GM23338 (cell line): ENCODE results near the gene SNRNP35. TPM values are rescaled to one million over a fixed set of nuclear protein-coding genes. Genes with fewer than 3 reads are reported as not detected.
"Not testable (repeated sequence)": the region's sequence is repeated elsewhere in the genome, so short reads cannot be mapped to it uniquely, and the experiment has no call there.

Experiments used
- ATAC-seq: fragments of 200-7000 bp; cut with Tn5 transposase; 3 replicates; pipeline ENCODE4 v1.9.1; 2020
- DNase-seq: peaks from one replicate; pipeline ENCODE4 v3.0.0-alpha.2; 2015; ENCODE audit warnings: low spot score
- H2AFZ ChIP-seq: fragments of 200-600 bp; sonication (generic); 2 replicates; pipeline ENCODE4 v1.8.0; 2016; ENCODE audit warnings: antibody characterized with exemption, mild to moderate bottlenecking, moderate library complexity
- H3F3A ChIP-seq: fragments of 200-600 bp; sonication (generic); replicated peaks from 2 replicates; pipeline ENCODE4 v1.8.0; 2017; ENCODE audit warnings: antibody characterized with exemption, mixed run types, low read depth
- H3K27ac ChIP-seq: fragments of 200-600 bp; sonication (generic); 2 replicates; pipeline ENCODE4 v1.6.1; 2016; ENCODE audit warnings: low read depth
- H3K27me3 ChIP-seq: fragments of 200-600 bp; sonication (generic); 2 replicates; pipeline ENCODE4 v1.8.0; 2016; ENCODE audit warnings: mild to moderate bottlenecking, mixed run types, moderate library complexity; ENCODE audit not compliant: insufficient read depth
- H3K36me3 ChIP-seq: fragments of 200-600 bp; sonication (generic); 2 replicates; pipeline ENCODE4 v1.8.0; 2016; ENCODE audit warnings: mild to moderate bottlenecking; ENCODE audit not compliant: insufficient read depth
- H3K4me1 ChIP-seq: fragments of 200-600 bp; sonication (generic); 2 replicates; pipeline ENCODE4 v1.8.0; 2016; ENCODE audit warnings: mild to moderate bottlenecking, moderate library complexity; ENCODE audit not compliant: insufficient read depth
- H3K4me2 ChIP-seq: fragments of 200-600 bp; sonication (generic); 2 replicates; pipeline ENCODE4 v1.7.1; 2017; ENCODE audit warnings: mixed run types
- H3K4me3 ChIP-seq: fragments of 200-600 bp; sonication (generic); 2 replicates; pipeline ENCODE4 v1.6.1; 2016; ENCODE audit warnings: mixed run types
- H3K79me2 ChIP-seq: fragments of 200-600 bp; sonication (generic); replicated peaks from 2 replicates; pipeline ENCODE4 v1.8.0; 2017; ENCODE audit warnings: mild to moderate bottlenecking; ENCODE audit not compliant: insufficient read depth
- H3K9me2 ChIP-seq: fragments of 200-600 bp; sonication (generic); 2 replicates; pipeline ENCODE4 v1.8.0; 2017; ENCODE audit not compliant: insufficient read depth
- H4K20me1 ChIP-seq: fragments of 200-600 bp; sonication (generic); replicated peaks from 2 replicates; pipeline ENCODE4 v1.8.0; 2017; ENCODE audit warnings: mild to moderate bottlenecking; ENCODE audit not compliant: insufficient read depth
- H3K27ac Mint-ChIP-seq: 2 replicates; pipeline ENCODE4 v1.8.0; 2020; ENCODE audit warnings: inconsistent platforms, mild to moderate bottlenecking, moderate library complexity, mixed read lengths
- H3K27me3 Mint-ChIP-seq: 3 replicates; pipeline ENCODE4 v1.8.0; 2022; ENCODE audit warnings: low read depth, mild to moderate bottlenecking, moderate library complexity, mixed read lengths, inconsistent platforms; ENCODE audit not compliant: insufficient read depth, poor library complexity
- H3K36me3 Mint-ChIP-seq: 3 replicates; pipeline ENCODE4 v1.8.0; 2021; ENCODE audit warnings: low read depth, mild to moderate bottlenecking, inconsistent platforms, moderate library complexity, mixed read lengths
- H3K4me1 Mint-ChIP-seq: 3 replicates; pipeline ENCODE4 v1.8.0; 2020; ENCODE audit warnings: mild to moderate bottlenecking, inconsistent platforms, mixed read lengths
- H3K4me3 Mint-ChIP-seq: 3 replicates; pipeline ENCODE4 v1.8.0; 2021; ENCODE audit warnings: moderate library complexity, mild to moderate bottlenecking, inconsistent platforms, mixed read lengths
- H3K9me3 Mint-ChIP-seq: 3 replicates; pipeline ENCODE4 v1.8.0; 2020; ENCODE audit warnings: moderate library complexity, mild to moderate bottlenecking, inconsistent platforms, mixed read lengths
- CREB1 ChIP-seq: fragments of 250-450 bp; sonication (Bioruptor Pico); IDR thresholded peaks from 2 replicates; pipeline ENCODE4 v1.5.0; 2020; ENCODE audit warnings: low read depth, mild to moderate bottlenecking, moderate library complexity
- EZH2 ChIP-seq: fragments of 200-600 bp; sonication (generic); IDR thresholded peaks from one replicate; pipeline ENCODE4 v1.8.0; 2017; ENCODE audit warnings: antibody characterized with exemption, mild to moderate bottlenecking, low read depth; ENCODE audit not compliant: unreplicated experiment
- NANOG ChIP-seq: IDR thresholded peaks from 2 replicates; pipeline ENCODE4 v1.6.1; 2016; ENCODE audit warnings: antibody characterized with exemption, borderline replicate concordance
- POLR2AphosphoS5 ChIP-seq: IDR thresholded peaks from 2 replicates; pipeline ENCODE4 v1.6.1; 2016; ENCODE audit warnings: antibody characterized with exemption, low read depth
- ZNF331 ChIP-seq: fragments of 250-450 bp; sonication (Bioruptor Pico); IDR thresholded peaks from 2 replicates; pipeline ENCODE4 v1.5.0; 2020; ENCODE audit warnings: low read depth, mild to moderate bottlenecking, moderate library complexity
- polyA plus RNA-seq: library from polyadenylated mRNA; unstranded; fragments of >200 nt; fragmentation: Nextera tagmentation; extraction: Ambion mirVana; gene quantifications from 2 replicates; pipeline ENCODE4 v1.2.1, GENCODE V29; 2016
- total RNA-seq: library from RNA; depleted of rRNA; stranded (reverse); fragments of >200 nt; shearing (Covaris generic); gene quantifications from 2 replicates; pipeline ENCODE4 v1.2.3, GENCODE V29; 2014
- TF ChIP-seq, protein P1 (sequence below): IDR thresholded peaks from 2 replicates; pipeline ENCODE4 v1.6.1; 2016; ENCODE audit warnings: antibody characterized with exemption
- TF ChIP-seq, protein P2 (sequence below): IDR thresholded peaks from one replicate; pipeline ENCODE4 v1.6.1; 2018; ENCODE audit warnings: antibody characterized with exemption; ENCODE audit not compliant: unreplicated experiment

SNRNP35 gene
- total and polyA plus RNA-seq, 2 experiments from 2014 or later = 8.4 to 38.4 TPM

- not testable (repeated sequence) for H2AFZ ChIP-seq, H3K4me1 ChIP-seq, H3K4me2 ChIP-seq, H3K27ac Mint-ChIP-seq, H3K4me1 Mint-ChIP-seq, H4K20me1 ChIP-seq, DNase-seq, H3K9me3 Mint-ChIP-seq, H3K36me3 ChIP-seq, H3K4me3 Mint-ChIP-seq, H3K36me3 Mint-ChIP-seq, H3K27me3 ChIP-seq, H3K4me3 ChIP-seq, H3K79me2 ChIP-seq, ATAC-seq, H3K27ac ChIP-seq, H3F3A ChIP-seq, H3K27me3 Mint-ChIP-seq, H3K9me2 ChIP-seq
Observed at GRCh38 chr12:123429101-123429500, 28.8 kb upstream of the SNRNP35 start.

GRCh38 chr12:123431951-123432817 lies 25.8 kb upstream of the SNRNP35 start:
- not testable (repeated sequence) for ATAC-seq

GRCh38 chr12:123433615-123434014 lies 24.3 kb upstream of the SNRNP35 start:
- no peak for TF ChIP-seq CREB1
- TF ChIP-seq NANOG = no peak
- TF ChIP-seq EZH2 = no peak
- TF ChIP-seq, protein P1, sequence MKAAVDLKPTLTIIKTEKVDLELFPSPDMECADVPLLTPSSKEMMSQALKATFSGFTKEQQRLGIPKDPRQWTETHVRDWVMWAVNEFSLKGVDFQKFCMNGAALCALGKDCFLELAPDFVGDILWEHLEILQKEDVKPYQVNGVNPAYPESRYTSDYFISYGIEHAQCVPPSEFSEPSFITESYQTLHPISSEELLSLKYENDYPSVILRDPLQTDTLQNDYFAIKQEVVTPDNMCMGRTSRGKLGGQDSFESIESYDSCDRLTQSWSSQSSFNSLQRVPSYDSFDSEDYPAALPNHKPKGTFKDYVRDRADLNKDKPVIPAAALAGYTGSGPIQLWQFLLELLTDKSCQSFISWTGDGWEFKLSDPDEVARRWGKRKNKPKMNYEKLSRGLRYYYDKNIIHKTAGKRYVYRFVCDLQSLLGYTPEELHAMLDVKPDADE = no peak
- TF ChIP-seq POLR2AphosphoS5 = no peak
- TF ChIP-seq, protein P2, sequence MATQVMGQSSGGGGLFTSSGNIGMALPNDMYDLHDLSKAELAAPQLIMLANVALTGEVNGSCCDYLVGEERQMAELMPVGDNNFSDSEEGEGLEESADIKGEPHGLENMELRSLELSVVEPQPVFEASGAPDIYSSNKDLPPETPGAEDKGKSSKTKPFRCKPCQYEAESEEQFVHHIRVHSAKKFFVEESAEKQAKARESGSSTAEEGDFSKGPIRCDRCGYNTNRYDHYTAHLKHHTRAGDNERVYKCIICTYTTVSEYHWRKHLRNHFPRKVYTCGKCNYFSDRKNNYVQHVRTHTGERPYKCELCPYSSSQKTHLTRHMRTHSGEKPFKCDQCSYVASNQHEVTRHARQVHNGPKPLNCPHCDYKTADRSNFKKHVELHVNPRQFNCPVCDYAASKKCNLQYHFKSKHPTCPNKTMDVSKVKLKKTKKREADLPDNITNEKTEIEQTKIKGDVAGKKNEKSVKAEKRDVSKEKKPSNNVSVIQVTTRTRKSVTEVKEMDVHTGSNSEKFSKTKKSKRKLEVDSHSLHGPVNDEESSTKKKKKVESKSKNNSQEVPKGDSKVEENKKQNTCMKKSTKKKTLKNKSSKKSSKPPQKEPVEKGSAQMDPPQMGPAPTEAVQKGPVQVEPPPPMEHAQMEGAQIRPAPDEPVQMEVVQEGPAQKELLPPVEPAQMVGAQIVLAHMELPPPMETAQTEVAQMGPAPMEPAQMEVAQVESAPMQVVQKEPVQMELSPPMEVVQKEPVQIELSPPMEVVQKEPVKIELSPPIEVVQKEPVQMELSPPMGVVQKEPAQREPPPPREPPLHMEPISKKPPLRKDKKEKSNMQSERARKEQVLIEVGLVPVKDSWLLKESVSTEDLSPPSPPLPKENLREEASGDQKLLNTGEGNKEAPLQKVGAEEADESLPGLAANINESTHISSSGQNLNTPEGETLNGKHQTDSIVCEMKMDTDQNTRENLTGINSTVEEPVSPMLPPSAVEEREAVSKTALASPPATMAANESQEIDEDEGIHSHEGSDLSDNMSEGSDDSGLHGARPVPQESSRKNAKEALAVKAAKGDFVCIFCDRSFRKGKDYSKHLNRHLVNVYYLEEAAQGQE = no peak
- no peak for TF ChIP-seq ZNF331 (CRISPR knock-in tag)
- Mint-ChIP-seq H3K4me1 (no peaks in the 10 kb centered on the region; the same call in 2 of the 3 replicates), H3K36me3 (no peaks in the 10 kb centered on the region), H3K27me3 (peaks cover 32% of the 10 kb centered on the region), H3K4me3 (no peak overlapping the region), H3K27ac (no peak overlapping the region), H3K9me3 (no peaks in the 10 kb centered on the region; the same call in 2 of the 3 replicates)
- DNase-seq (no peak), ATAC-seq (no peak)
- no peaks in the 10 kb centered on the region for H3K4me1 ChIP-seq
- H3K27ac ChIP-seq = no peak overlapping the region
- H3K9me2 ChIP-seq = no peaks in the 10 kb centered on the region
- H3K4me2 ChIP-seq = no peak overlapping the region
- H2AFZ ChIP-seq = no peak overlapping the region
- H3K36me3 ChIP-seq = no peaks in the 10 kb centered on the region
- no peaks in the 10 kb centered on the region for H3K79me2 ChIP-seq
- H4K20me1 ChIP-seq = no peaks in the 10 kb centered on the region; the same call in 1 of the 2 replicates
- peaks cover 24% of the 10 kb centered on the region for H3K27me3 ChIP-seq
- H3F3A ChIP-seq = peaks cover 5% of the 10 kb centered on the region
- no peak overlapping the region for H3K4me3 ChIP-seq

More at GRCh38 chr12:123431951-123432817, 25.8 kb upstream of the SNRNP35 start:
- not testable (repeated sequence) for H3K36me3 Mint-ChIP-seq, H3K4me1 ChIP-seq, H3K9me3 Mint-ChIP-seq, H3F3A ChIP-seq, H2AFZ ChIP-seq, H3K27ac ChIP-seq, H3K36me3 ChIP-seq, H3K4me1 Mint-ChIP-seq, DNase-seq, H3K4me3 Mint-ChIP-seq, H3K4me2 ChIP-seq, H3K79me2 ChIP-seq, H4K20me1 ChIP-seq, H3K9me2 ChIP-seq, H3K27ac Mint-ChIP-seq, H3K4me3 ChIP-seq
- H3K27me3 Mint-ChIP-seq = peaks cover 23% of the 10 kb centered on the region
- peaks cover 15% of the 10 kb centered on the region for H3K27me3 ChIP-seq
